Measurements from ENCODE around the gene RAB31. TPM values are rescaled to one million over a fixed set of nuclear protein-coding genes. Genes with fewer than 3 reads are reported as not detected.

RAB31 gene
- total RNA-seq, 4 donors from 2014 or later = 51.1 to 79.3 (median 67.9) TPM

DNA sequence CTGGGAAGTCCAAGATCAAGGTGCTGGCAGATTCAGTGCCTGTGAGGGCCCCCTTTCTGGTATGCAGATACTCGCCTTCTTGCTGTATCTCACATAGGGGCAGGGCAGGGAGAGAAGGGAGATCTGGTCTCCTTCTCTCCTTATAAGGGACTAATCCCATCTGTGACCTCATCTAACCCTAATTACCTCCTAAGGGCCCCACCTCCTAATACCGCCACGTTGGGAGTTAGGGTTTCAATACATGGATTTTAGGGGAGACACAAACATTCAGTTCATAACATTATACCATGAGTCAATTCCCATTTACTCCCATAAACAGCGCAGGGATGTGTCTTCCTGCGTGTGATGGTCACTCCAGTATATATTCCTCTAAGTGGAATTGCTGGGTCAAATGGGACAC lies 103.9 kb downstream of the RAB31 start:
- no peak for DNase-seq (ENCODE audit: low spot score)
- TF ChIP-seq, protein P1, sequence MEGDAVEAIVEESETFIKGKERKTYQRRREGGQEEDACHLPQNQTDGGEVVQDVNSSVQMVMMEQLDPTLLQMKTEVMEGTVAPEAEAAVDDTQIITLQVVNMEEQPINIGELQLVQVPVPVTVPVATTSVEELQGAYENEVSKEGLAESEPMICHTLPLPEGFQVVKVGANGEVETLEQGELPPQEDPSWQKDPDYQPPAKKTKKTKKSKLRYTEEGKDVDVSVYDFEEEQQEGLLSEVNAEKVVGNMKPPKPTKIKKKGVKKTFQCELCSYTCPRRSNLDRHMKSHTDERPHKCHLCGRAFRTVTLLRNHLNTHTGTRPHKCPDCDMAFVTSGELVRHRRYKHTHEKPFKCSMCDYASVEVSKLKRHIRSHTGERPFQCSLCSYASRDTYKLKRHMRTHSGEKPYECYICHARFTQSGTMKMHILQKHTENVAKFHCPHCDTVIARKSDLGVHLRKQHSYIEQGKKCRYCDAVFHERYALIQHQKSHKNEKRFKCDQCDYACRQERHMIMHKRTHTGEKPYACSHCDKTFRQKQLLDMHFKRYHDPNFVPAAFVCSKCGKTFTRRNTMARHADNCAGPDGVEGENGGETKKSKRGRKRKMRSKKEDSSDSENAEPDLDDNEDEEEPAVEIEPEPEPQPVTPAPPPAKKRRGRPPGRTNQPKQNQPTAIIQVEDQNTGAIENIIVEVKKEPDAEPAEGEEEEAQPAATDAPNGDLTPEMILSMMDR (IDR thresholded peaks at IDR 0.05) = no peak
- no peak for ATAC-seq (ENCODE audit: low FRiP score)

DNA sequence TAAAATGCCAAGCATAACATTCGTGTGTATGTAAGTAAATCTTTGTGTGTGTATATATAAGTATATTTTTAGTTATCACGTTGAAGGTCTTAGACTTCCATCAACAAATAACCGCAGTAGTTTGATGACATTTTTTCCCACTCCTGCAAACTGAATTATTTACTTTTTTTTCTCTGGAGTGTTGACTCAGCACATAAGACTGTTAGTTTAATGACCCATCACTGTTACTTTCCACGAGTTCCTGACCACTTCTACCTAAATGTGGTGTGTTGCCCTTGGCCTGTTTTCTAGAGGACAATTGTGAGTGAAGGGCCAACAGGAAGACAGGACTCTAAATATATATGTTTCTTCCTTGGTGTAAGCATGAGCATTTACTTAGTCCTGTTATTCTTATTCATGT lies 106.3 kb downstream of the RAB31 start:
- no peak for ATAC-seq (ENCODE audit: low FRiP score)
- TF ChIP-seq, protein P1 (IDR thresholded peaks at IDR 0.05) = no peak

GRCh38 chr18:9817286-9817685 lies 109.2 kb downstream of the RAB31 start:
- TF ChIP-seq, protein P1 (IDR thresholded peaks at IDR 0.05) = no peak
- ATAC-seq (ENCODE audit: low FRiP score) (no peak), DNase-seq (ENCODE audit: low spot score) (no peak)

More for the DNA sequence above, 106.3 kb downstream of the RAB31 start:
- DNase-seq (ENCODE audit: low spot score) = no peak

- no peak for DNase-seq (ENCODE audit: low spot score)
- ATAC-seq (ENCODE audit: low FRiP score) = no peak
- TF ChIP-seq, protein P1 (IDR thresholded peaks at IDR 0.05) = no peak
These were observed 109.8 kb downstream of the RAB31 start for GRCh38 chr18:9817725-9818422.

DNA sequence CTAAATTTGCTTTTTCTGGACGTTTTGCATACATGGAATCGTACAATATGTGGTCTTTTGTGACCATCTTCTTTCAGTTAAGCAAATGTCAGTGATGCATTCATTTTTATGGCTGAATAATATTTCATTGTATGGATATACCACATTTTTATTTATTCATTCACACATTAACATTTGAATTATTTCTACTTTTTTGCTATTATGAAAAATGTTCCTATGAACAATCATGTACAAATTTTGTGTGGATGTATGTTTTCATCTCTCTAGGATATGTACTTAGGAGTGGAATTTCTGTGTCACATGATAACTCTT lies 110.3 kb downstream of the RAB31 start:
- ATAC-seq (ENCODE audit: low FRiP score) (no peak), DNase-seq (ENCODE audit: low spot score) (no peak)
- TF ChIP-seq, protein P1 (IDR thresholded peaks at IDR 0.05) = no peak

DNA sequence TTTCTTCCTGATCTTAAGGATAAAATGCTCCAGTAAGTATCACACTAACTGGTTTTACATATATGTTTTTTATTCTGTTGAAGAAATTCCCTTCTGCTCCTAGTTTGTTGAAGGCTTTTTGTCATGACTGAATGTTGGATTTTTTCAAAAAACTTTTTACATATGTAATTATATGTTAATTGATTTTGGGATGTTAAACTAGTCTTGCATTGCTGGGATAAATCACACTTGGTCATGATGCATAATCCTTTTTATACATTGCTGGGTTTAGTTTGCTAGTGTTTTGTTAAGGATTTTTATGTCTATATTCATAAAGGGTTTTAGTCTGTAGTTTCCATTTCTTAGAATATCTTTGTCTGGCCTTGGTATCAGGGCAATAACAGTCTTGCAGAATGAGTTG lies 112.0 kb downstream of the RAB31 start:
- TF ChIP-seq, protein P1 (IDR thresholded peaks at IDR 0.05) = no peak
- DNase-seq (ENCODE audit: low spot score) (no peak), ATAC-seq (ENCODE audit: low FRiP score) (no peak)

DNA sequence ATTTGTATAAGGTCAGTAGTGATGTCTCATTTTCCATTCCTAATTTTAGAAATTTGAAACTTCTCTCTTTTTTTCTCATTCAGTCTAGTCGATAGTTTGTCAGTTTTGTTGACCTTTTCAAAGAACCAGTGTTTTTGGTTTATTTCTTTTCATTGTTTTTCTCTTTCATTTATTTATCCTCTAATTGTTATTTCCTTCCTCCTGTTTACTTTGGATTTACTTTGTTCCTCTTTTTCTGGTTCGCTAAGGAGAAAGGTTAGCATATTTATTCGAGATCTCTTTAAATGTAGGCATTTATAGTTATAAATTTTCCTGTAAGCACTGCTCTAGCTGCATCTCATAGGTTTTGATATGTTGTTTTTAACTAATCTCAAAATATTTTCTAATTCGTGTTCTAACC lies 112.6 kb downstream of the RAB31 start:
- DNase-seq (ENCODE audit: low spot score) = no peak
- TF ChIP-seq, protein P1 (IDR thresholded peaks at IDR 0.05) = no peak
- ATAC-seq (ENCODE audit: low FRiP score) = no peak

Measured in omental fat pad (tissue), 4 donors.